K562 (cell line): ENCODE data around the gene GGPS1. TPM values are rescaled to one million over a fixed set of nuclear protein-coding genes. Genes with fewer than 3 reads are reported as not detected.

Experiments used
- AFF1 ChIP-seq, 2 experiments: fragments of 450-650 bp; IDR thresholded peaks; 2 replicates each; pipeline ENCODE4 v1.6.1; 2018; ENCODE audit warnings: mild to moderate bottlenecking in 2 of 2, low read depth in 1 of 2; ENCODE audit not compliant: partially characterized antibody in 2 of 2
- BRF1 ChIP-seq: IDR thresholded peaks from 3 replicates; pipeline ENCODE4 v1.6.1; 2011; ENCODE audit warnings: borderline replicate concordance, mild to moderate bottlenecking; ENCODE audit not compliant: insufficient read length; ENCODE audit errors: extremely low read depth
- CAMTA2 ChIP-seq: fragments of 250-450 bp; sonication (Bioruptor Pico); conservative IDR thresholded peaks from 2 replicates; pipeline ENCODE4 v1.5.1; 2022
- DPF2 ChIP-seq: fragments of 450-650 bp; IDR thresholded peaks from 2 replicates; pipeline ENCODE4 v1.6.1; 2016
- E2F6 ChIP-seq, 2 experiments: IDR thresholded peaks; 2 replicates each; pipeline ENCODE4 v1.6.1; 2011; ENCODE audit warnings: borderline replicate concordance in 1 of 2, control low read depth in 1 of 2, low read depth in 1 of 2, low read length in 1 of 2, mild to moderate bottlenecking in 1 of 2, mixed read lengths in 1 of 2, moderate library complexity in 1 of 2; ENCODE audit not compliant: insufficient read depth in 1 of 2, insufficient read length in 1 of 2, poor library complexity in 1 of 2, severe bottlenecking in 1 of 2; ENCODE audit errors: extremely low read depth in 1 of 2
- MEF2D ChIP-seq: conservative IDR thresholded peaks from 2 replicates; pipeline ENCODE4 v1.6.1; 2016; ENCODE audit warnings: low read depth, missing genetic modification characterization, missing compliant biosample characterization
- MEIS2 ChIP-seq: fragments of 450-650 bp; IDR thresholded peaks from 2 replicates; pipeline ENCODE4 v1.6.1; 2014; ENCODE audit warnings: mild to moderate bottlenecking; ENCODE audit not compliant: partially characterized antibody
- NFIC ChIP-seq: fragments of 450-650 bp; IDR thresholded peaks from 2 replicates; pipeline ENCODE4 v1.6.1; 2017; ENCODE audit warnings: mild to moderate bottlenecking, inconsistent platforms
- SIX5 ChIP-seq, 2 experiments: IDR thresholded peaks; 2 replicates each; pipeline ENCODE4 v1.6.1; 2011; ENCODE audit warnings: low read length in 2 of 2, borderline replicate concordance in 1 of 2, low read depth in 1 of 2, mild to moderate bottlenecking in 1 of 2, moderate library complexity in 1 of 2; ENCODE audit not compliant: insufficient read depth in 1 of 2
- ZC3H11A ChIP-seq: IDR thresholded peaks from 2 replicates; pipeline ENCODE4 v1.6.1; 2012; ENCODE audit warnings: low read depth, low read length, improper control_type of control experiment
- ZNF384 ChIP-seq: IDR thresholded peaks from 2 replicates; pipeline ENCODE4 v1.6.1; 2012; ENCODE audit warnings: low read depth, low read length, improper control_type of control experiment
- ZNF518B ChIP-seq: fragments of 250-450 bp; sonication (Bioruptor Pico); IDR thresholded peaks from 2 replicates; pipeline ENCODE4 v1.5.0; 2021; ENCODE audit warnings: mild to moderate bottlenecking, moderate library complexity
- ZNF586 ChIP-seq: fragments of 450-650 bp; formaldehyde crosslinking; conservative IDR thresholded peaks from 2 replicates; pipeline ENCODE4 v1.4.0; 2020; ENCODE audit warnings: mild to moderate bottlenecking, moderate library complexity
- polyA plus RNA-seq, 8 experiments: library from polyadenylated mRNA; depleted of rRNA in 4 of 8; stranded (reverse) in 5 of 8; unstranded in 3 of 8; fragments of >200 nt; fragmentation: Nextera tagmentation in 2 of 8; fragmentation: Illumina TruSeq in 1 of 8; extraction: Ambion mirVana in 2 of 8; extraction: Trizol in 1 of 8; gene quantifications; 2 replicates each; pipeline versions ENCODE4 v1.2.1 to v1.2.3, GENCODE V29; 2011 to 2014; ENCODE audit warnings: inconsistent platforms in 1 of 8, missing spikeins in 1 of 8
- total RNA-seq, 7 experiments: library from RNA; depleted of rRNA in 6 of 7; stranded (reverse); fragments of >200 nt in 6 of 7; fragmentation: Illumina TruSeq in 2 of 7; extraction: Trizol in 2 of 7; gene quantifications; 2 replicates each; pipeline versions ENCODE4 v1.2.1 to v1.2.3, GENCODE V29; 2011 to 2021; ENCODE audit warnings: low replicate concordance in 1 of 7
- TF ChIP-seq, protein P1 (sequence below): fragments of 450-650 bp; formaldehyde crosslinking; IDR thresholded peaks from 2 replicates; pipeline ENCODE4 v1.4.0; 2022; ENCODE audit warnings: mild to moderate bottlenecking, moderate library complexity

The GGPS1 gene
- total and polyA plus RNA-seq, 9 of the 15 experiments (the other 6 are each of a cell fraction or from before 2014, with no cell fraction given): 18.8 to 104 (median 56.3) TPM

GRCh38 chr1:235289859-235290739, 38.3 kb upstream of the GGPS1 start (continued):
- TF ChIP-seq, protein P1, sequence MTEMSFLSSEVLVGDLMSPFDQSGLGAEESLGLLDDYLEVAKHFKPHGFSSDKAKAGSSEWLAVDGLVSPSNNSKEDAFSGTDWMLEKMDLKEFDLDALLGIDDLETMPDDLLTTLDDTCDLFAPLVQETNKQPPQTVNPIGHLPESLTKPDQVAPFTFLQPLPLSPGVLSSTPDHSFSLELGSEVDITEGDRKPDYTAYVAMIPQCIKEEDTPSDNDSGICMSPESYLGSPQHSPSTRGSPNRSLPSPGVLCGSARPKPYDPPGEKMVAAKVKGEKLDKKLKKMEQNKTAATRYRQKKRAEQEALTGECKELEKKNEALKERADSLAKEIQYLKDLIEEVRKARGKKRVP (CRISPR knock-in tag): no peak
- TF ChIP-seq BRF1 (no peak), ZNF518B (CRISPR knock-in tag) (no peak), AFF1 (IDR thresholded peaks at IDR 0.05; ENCODE audit: low read depth in 1 of 2, partially characterized antibody in 2 of 2) (no peak), NFIC (peak; percentile 74), DPF2 (peak; percentile 34; the same call in 1 of the 2 replicates), MEIS2 (peak; percentile 93), CAMTA2 (no peak), MEF2D (tag) (no peak), ZNF384 (0 out of 2 replicates have a peak, but pooled peaks have one; percentile 48), E2F6 (IDR thresholded peaks at IDR 0.05; ENCODE audit: borderline replicate concordance in 1 of 2, extremely low read depth in 1 of 2, insufficient read depth in 1 of 2, insufficient read length in 1 of 2, low read depth in 1 of 2, low read length in 1 of 2, poor library complexity in 1 of 2, severe bottlenecking in 1 of 2) (no peak), ZNF586 (CRISPR knock-in tag) (no peak), SIX5 (IDR thresholded peaks at IDR 0.05; ENCODE audit: borderline replicate concordance in 1 of 2, insufficient read depth in 1 of 2, low read depth in 1 of 2, low read length in 2 of 2) (no peak), ZC3H11A (no peak)
